GM18520 (cell line): ENCODE measurements around the gene COASY.
"Not testable (repeated sequence)": the region's sequence is repeated elsewhere in the genome, so short reads cannot be mapped to it uniquely, and the experiment has no call there.

Experiments used
- ATAC-seq: cut with Tn5 transposase; IDR thresholded peaks from one replicate; pipeline ENCODE4 v1.9.1; 2021; ENCODE audit not compliant: unreplicated experiment

The COASY gene

GRCh38 chr17:42609814-42610801 is 48.2 kb downstream of the COASY start:
- not testable (repeated sequence) for ATAC-seq

DNA sequence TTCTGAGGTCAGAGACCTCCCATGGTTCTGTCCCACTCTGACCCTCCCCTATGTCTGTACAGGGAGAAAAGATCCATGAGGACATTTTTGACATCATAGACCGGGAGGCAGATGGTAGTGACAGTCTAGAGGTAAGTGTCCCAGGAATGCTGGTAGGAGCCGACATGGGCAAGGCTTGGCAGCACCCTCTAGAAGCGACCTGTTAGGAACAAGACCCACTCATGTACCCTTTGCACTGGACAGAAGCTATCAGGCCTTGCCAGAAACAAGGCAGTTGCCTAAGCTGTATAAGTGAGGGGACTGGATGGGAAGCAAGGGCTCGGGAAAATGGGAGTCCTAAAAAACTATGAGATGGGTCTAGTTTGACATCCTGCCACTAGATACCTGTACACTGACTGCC is 50.1 kb downstream of the COASY start:
- ATAC-seq, result no peak

DNA sequence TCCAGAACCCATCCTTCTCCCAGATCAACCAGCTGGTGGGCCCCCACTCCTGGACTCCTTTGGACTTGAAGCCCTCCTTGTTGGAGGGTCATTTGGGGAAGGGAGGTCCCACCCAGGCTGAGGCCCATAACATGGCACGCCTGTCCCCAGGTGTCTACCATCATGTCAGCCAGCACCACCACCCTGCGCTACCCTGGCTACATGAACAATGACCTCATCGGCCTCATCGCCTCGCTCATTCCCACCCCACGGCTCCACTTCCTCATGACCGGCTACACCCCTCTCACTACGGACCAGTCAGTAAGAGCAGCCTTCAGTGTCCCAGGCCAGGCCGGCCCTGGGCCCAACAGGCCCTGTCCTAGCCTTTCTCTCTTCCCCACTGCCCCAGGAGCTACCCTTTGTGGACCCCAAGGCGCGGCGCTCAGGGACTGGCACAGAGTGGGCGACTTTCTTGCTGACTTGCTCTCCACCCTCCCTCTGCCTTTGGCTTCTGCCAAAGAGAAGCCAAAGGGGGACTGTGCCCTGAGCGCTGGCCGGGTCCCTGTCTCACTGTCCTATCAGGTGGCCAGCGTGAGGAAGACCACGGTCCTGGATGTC is 51.8 kb downstream of the COASY start:
- ATAC-seq, result no peak
